Fibroblast of the aortic adventitia (primary cell): ENCODE measurements around the gene TOP3A. TPM values are rescaled to one million over a fixed set of nuclear protein-coding genes. Genes with fewer than 3 reads are reported as not detected.
A peak's percentile ranks its signal among the peaks of the same experiment; 100 is the strongest.

Experiments used
- DNase-seq: peaks from one replicate; pipeline ENCODE4 v3.0.0-alpha.2; 2010; ENCODE audit warnings: low read depth
- H3K4me3 ChIP-seq: 2 replicates; pipeline ENCODE4 v1.5.1; 2011; ENCODE audit warnings: low read depth, mild to moderate bottlenecking, control low read depth, low read length, moderate library complexity
- CTCF ChIP-seq: IDR thresholded peaks from 2 replicates; pipeline ENCODE4 v1.5.1; 2011; ENCODE audit warnings: mild to moderate bottlenecking, low read length, control low read depth, inconsistent platforms; ENCODE audit not compliant: insufficient read depth
- total RNA-seq: library from RNA; depleted of rRNA; stranded (reverse); fragments of >200 nt; gene quantifications from 2 replicates; pipeline ENCODE4 v1.2.3, GENCODE V29; 2012; ENCODE audit warnings: low replicate concordance

Gene TOP3A
- total RNA-seq, 1 donor = 50.0 TPM

- no peak overlapping the region for H3K4me3 ChIP-seq
- DNase-seq = no peak
- TF ChIP-seq CTCF = no peak
These were observed 78.3 kb downstream of the TOP3A start for GRCh38 chr17:18236494-18236893.

- H3K4me3 ChIP-seq = no peak overlapping the region
- DNase-seq = peak; percentile 47
- TF ChIP-seq CTCF = no peak
These were observed 79.0 kb downstream of the TOP3A start for GRCh38 chr17:18235743-18236256.

- no peak for TF ChIP-seq CTCF
- no peak for DNase-seq
- no peak overlapping the region for H3K4me3 ChIP-seq
These were observed 79.9 kb downstream of the TOP3A start for GRCh38 chr17:18234853-18235380.

- no peak for DNase-seq
- no peak for TF ChIP-seq CTCF
- H3K4me3 ChIP-seq = no peak overlapping the region
These were observed 80.8 kb downstream of the TOP3A start for GRCh38 chr17:18233803-18234518.

- DNase-seq = no peak
- TF ChIP-seq CTCF = no peak
- no peak overlapping the region for H3K4me3 ChIP-seq
These were observed 83.6 kb downstream of the TOP3A start for GRCh38 chr17:18231164-18231563.

- no peak for TF ChIP-seq CTCF
- H3K4me3 ChIP-seq = no peak overlapping the region
- DNase-seq = no peak
These were observed 84.3 kb downstream of the TOP3A start for GRCh38 chr17:18230288-18231141.
